NCI-H1048 (cell line): ENCODE data around the gene GBX1.

ENCODE experiments used
- DNase-seq: peaks from one replicate; lab custom pipeline; 2025; lab: John Stamatoyannopoulos, UW

Gene GBX1

DNA sequence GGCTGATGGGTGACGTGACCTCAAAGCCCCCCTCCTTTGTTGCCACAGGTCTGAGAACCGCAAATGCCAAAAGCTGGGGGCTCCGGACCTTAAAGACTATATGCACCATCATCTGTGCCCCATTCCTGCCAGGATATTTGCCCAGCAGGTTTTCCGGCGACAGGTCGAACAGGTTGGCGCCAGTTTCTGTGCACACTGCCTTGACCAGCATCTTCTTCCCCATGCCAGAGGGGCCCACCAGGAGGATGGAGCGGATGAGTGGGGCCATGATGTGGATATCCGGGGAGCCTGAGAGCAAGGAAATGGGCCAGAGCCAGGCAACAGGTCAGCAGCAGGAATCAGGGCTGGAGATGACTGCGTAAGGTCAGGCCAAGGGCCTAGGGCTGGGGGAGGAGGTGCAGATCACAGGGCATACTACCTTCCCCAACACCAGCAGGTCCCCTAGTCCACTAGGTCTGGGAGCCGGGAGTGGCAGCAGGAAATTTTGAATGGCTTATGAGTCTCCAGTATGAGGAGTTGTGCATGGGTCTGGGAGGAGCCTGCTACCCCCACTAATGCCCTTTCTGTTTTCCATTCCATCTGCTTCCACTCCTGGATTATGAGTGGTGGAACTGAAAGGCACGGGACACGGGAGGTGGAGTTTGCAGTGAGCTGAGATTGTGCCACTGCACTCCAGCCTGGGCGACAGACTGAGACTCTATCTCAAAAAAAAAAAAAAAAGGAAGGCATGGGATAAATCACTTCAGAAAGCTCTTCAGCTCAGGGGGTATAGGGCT is 25.9 kb upstream of the GBX1 start:
- no peak for DNase-seq

DNA sequence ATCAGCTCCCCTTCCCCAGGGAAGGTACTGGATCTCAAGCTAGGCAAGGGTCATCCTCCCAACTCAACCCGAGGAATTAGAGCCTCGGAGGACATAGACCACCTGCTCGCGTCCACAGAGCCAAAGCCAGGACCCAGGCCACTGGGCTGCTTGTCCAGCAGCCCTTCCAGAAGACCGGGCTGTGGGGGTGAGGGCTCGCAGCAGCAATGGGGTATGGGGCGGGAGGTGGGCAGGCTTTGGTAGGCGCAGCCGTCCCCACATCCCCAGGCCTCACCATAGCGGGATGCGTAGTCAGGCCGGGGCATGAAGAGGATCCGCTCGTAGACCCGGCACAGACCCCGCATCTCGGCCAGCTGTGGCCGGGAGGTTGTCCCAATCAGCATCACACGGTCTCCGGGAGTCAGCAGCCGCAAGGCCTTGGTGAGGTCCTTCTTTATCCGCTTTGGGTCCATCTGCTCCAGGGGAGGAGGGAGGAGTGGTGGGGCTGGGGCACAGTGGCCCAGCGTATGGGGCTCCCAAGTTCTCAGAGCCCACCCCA is 24.6 kb upstream of the GBX1 start:
- no peak for DNase-seq

- DNase-seq, result no peak
Observed at GRCh38 chr7:151191544-151191943, 24.1 kb upstream of the GBX1 start.

- no peak for DNase-seq
Observed at GRCh38 chr7:151189038-151189437, 21.5 kb upstream of the GBX1 start.

- DNase-seq, result no peak
Observed at GRCh38 chr7:151188252-151188542, 20.7 kb upstream of the GBX1 start.

DNA sequence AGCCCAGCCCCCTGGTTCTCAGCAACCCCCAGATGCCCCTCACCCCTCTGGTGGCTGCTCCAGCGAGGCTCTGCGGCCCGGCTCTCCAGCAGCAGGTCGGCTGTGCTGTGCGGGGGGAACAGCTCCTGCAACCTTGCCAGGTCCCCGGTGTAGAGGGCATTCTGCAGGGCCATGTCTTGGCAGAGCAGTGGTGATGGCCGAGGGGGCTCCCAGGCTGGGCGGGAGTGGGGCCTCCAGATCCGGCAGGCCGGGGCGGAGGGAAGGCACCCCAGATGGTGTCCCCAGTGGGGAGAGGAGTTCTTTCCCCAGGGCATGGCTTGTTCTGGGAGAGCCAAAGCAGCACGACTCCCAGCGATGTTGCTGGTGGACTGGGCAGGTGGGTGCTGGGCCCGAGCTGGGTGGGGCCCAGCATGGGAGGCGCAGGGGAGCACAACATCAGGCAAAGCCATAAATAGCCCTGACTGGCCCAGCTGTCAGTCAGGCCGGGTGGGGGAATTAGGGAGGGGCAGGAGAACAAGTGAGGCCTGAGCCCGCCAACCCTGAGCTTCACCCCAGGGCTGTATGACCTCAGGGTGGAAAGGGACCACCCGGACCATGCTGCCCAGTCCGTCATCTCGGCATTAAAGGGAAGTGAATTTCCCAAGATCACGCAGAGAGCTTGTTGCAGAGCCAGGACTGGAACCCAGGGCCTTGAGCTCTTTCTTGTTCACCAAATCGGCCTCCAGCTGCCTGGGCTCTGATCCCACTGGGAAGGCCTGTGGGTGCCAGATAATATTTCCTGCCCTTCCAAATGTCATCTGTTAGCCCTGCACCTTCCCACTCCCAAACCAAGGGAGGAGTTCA is 20.1 kb upstream of the GBX1 start:
- DNase-seq, result no peak

GRCh38 chr7:151186640-151187408 is 19.3 kb upstream of the GBX1 start, which contains the start of gene ASB10:
Gene ASB10, minus strand, starts transcription at chr7:151187250. Its CDS starts 120 bp downstream, at chr7:151187130.
- no peak for DNase-seq

DNA sequence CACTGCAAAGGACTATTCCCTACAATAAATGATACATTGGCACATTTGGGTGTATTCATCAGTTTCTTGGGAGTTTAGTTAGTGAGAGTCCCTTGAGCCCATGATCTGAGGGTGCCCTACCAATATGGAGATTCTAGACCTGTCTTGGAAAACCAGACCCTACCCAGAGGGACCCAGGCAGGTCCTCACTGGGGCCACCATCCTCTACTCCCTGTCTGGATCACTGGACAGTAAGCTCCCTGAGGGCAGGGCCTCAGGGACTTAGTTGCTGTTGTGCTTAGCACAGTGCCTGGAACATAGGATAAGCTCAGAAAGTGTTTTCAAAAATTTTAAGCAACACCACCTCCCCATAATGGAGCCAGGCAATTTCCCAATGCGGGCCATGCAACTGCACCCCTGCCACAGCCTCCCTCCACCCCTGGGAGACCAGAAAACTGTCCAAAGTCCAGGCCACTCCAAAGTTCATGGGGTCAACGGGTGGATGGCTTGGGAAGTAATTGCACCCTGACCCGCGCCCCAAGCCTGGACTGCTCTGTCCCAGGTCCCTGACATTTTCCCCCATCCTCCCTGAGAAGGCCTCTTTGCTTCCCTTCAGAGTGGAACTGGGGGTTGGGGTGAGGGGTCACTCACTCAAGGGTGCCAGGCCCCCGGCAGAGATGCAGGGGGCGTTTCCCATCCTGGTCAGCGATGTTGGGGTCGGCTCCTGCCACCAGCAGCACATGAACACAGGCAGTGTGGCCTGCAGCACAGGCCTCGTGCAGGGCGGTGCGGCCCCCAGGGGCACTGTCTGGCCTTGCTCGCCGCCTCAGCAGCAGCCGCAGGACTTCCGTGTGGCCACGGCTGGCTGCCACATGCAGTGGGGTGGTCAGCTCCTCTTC is 18.5 kb upstream of the GBX1 start:
- DNase-seq, result no peak

DNA sequence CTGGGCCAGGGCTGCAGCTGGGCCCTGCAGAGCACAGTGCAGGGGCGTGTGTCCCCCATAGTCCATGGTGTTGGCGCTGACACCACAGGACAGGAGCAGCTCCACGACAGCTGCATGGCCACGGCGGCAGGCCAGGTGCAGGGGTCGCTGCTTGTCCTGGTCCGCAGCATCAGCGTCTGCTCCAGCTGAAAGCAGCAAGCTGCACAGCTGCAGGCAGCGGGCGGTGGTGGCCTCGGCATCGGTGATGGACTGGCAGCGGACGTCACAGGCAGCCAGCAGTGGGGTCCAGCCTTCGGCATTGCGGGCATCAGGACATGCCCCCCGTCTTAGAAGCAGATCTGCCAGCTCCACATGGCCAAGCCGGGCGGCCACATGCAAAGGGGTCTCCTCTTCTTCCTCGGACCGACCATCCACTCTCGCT is 13.5 kb upstream of the GBX1 start:
- no peak for DNase-seq

GRCh38 chr7:151179946-151180345 is 12.5 kb upstream of the GBX1 start:
- DNase-seq, result no peak

GRCh38 chr7:151179287-151179860 is 11.9 kb upstream of the GBX1 start:
- DNase-seq, result no peak

DNA sequence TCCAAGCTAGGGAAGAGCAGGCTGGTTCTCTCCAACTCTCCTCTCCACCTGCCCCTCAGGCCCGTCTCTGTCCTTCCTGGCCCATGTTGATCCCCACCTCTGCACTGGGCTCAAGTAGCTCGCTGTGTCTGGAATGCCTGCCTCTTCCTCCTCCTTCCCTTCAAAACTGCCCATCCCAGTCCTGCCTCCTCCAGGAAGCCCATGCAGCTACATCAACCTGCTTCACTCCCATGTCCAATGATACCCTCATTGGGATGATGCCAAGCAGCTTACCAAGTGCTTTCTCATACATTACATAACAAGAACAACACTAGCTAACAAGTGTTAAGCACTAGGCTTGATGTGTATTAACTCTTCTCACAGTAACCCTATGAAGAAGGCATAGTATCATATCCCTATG is 11.3 kb upstream of the GBX1 start:
- DNase-seq, result no peak

DNA sequence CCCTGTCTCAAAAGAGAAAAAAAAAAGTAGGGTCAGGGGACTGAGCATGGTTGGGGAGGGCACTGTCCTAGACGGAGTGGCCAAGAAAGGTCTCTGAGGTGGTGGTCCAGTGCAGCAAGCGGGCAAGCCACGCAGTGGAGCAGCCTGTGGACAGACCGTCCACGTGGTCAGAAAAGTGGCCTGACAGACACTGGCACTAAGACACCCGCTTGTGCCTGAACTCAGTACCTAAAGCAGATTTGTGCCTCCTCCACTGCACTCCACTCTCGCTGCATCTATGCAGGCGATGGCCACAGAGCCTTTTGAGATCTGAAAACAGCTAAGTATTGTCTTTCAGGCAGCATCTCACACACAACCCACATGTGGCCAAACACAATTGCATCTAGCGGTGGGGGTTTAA is 10.7 kb upstream of the GBX1 start:
- no peak for DNase-seq

- DNase-seq, result no peak
Observed at GRCh38 chr7:151177310-151177709, 9.8 kb upstream of the GBX1 start.

DNA sequence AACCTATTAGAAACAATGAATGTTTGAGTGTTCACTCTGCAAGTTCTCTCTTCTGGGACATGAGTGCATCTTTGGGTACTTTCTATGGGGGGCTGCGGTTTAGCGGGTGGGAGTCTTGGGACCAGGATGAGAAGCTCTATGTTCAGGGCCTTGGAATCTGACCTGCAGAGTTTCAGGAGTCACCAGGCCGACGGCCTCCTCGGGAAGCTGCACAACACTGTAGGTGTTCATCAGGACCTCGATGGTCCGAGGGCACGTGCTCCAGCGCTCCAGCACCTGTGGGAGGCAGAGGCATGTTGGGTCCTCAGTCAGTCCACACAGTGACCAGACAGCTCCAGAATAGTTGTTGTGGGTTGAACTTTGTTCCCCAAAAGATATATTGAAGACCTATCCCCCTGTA is 8.9 kb upstream of the GBX1 start:
- no peak for DNase-seq

- no peak for DNase-seq
Observed at GRCh38 chr7:151175793-151176311, 8.4 kb upstream of the GBX1 start.

DNA sequence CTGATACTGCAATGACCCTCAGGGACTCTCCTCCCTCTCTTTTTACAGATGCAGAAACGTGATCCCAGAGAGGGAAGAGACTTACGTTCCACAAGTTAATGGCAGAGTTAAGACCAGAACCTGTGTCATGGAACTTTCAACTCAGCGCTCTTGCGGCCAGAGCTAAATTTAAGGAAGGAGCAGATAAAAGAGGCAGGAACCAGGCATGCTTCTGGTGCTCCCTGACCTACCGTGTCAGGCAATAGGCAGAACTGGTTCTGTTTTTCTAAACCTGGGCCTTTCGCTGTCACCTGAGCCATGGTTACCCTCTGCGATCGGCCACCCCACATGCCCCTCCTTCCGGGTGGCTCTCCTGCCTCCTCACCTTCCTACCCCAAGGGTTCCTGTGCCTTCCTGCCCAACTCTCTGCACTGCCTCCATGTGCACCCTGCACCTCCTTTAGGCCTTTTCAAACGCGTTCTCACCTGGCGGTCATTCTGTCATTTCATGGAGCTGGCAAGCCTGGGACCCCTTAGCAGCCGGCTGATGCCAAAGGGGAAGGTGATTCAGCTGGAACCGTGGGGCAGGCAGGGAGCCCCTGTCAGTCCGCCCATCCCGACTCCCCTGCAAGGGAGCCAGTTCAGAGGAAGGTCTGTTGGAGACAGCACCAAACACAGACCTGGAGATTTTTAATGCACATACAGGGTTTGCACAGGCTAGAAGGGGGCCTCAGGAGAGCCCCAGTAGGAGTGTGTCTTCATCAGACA is 7.7 kb upstream of the GBX1 start:
- DNase-seq, result no peak

DNA sequence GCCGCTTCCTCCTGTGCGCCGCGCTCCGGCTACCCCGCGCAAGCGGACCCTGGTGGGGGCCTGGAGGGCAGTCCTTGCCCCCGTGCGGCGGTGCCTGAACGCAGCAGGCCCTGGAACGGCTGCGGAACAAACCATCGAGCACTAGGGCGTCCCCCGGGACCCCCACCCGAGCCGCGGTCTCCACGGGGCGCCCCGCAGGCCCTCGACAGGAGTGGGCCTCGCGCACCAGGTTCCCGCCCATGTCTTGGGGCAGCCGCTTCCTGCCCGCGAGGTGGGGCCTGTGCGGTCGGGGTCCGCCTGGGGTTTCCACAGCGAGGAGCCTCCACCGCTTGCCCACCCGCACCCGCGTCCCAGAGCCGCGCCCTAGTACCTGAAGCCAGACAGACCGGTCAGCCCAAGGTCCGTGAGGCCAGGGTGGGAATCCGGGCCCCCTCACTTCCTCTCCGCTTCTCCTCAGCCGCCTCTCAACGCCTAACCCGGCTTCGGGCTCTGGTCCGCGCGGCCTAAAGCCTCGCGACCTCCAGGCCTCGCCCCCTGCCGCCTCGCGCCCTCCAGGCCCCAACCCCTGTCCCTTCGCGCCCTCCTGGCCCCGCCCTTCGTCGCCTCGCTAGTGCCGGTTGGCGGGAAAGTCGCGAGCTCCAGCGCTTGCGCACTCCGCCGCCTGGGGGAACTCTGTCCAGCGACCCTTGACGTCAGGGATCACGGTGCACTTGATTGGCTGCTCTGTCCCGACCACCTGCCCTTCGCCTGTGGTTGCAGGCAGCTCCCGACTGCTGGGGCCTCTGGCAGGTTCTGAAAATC is 7.0 kb upstream of the GBX1 start:
- DNase-seq, result peak; percentile 65
